ENCODE results near the gene PAPPA.

The PAPPA gene

DNA sequence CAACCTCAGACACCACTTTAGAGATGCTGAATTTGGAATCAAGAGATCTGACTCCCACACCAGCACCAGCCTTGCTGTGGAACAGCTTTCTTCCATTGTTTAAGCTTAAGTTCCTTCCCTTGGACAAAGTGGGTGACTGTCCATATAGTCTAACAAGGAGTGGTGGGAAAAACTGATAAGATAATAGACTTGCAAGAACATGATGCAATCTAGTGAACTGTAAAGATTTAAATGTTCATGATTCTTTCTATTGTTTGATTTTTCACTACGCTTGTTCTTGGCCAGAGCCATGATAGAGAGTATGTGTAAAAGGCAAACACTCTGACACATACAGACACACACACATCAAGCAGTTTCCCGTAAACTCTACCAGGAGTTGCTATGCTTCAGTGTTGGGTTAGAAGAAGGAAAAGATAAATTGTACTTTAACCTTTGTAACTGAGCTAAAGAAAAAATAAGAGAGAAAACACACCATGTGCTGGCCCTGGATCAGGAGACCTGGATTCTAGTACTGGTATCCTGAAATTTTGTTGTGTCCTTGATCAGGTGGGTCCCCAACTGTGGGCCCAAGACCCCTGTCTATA is 94.3 kb downstream of the PAPPA start:
- Histone ChIP-seq H3K9me3 (ENCODE audit: control insufficient read depth, insufficient read depth, low read length) (no peaks in the 10 kb centered on the region), H3K4me3 (ENCODE audit: low read length) (no peak overlapping the region), H3K4me1 (ENCODE audit: control insufficient read depth, insufficient read depth, low read length) (no peaks in the 10 kb centered on the region), H3K27ac (ENCODE audit: low read length) (no peak overlapping the region), H3K36me3 (ENCODE audit: control insufficient read depth, insufficient read depth, low read length) (no peaks in the 10 kb centered on the region), H3K27me3 (ENCODE audit: control insufficient read depth, insufficient read depth, low read length) (0 out of 2 replicates have a peak, but pooled peaks cover 1% of the 10 kb centered on the region)
- WGBS (ENCODE audit: insufficient coverage, insufficient read length): no CpG with 5 or more reads among the region's 2 CpGs
- no peak for DNase-seq (ENCODE audit: low read depth, low spot score)

GRCh38 chr9:116250891-116251290 is 97.3 kb downstream of the PAPPA start:
- WGBS (ENCODE audit: insufficient coverage, insufficient read length): no CpG with 5 or more reads among the region's 4 CpGs
- no peaks in the 10 kb centered on the region for H3K36me3 ChIP-seq (ENCODE audit: control insufficient read depth, insufficient read depth, low read length)
- no peak overlapping the region for H3K27ac ChIP-seq (ENCODE audit: low read length)
- H3K4me1 ChIP-seq (ENCODE audit: control insufficient read depth, insufficient read depth, low read length): no peaks in the 10 kb centered on the region
- DNase-seq (ENCODE audit: low read depth, low spot score): no peak
- H3K4me3 ChIP-seq (ENCODE audit: low read length): no peak overlapping the region
- H3K27me3 ChIP-seq (ENCODE audit: control insufficient read depth, insufficient read depth, low read length): 0 out of 2 replicates have a peak, but pooled peaks cover 1% of the 10 kb centered on the region
- H3K9me3 ChIP-seq (ENCODE audit: control insufficient read depth, insufficient read depth, low read length): no peaks in the 10 kb centered on the region

DNA sequence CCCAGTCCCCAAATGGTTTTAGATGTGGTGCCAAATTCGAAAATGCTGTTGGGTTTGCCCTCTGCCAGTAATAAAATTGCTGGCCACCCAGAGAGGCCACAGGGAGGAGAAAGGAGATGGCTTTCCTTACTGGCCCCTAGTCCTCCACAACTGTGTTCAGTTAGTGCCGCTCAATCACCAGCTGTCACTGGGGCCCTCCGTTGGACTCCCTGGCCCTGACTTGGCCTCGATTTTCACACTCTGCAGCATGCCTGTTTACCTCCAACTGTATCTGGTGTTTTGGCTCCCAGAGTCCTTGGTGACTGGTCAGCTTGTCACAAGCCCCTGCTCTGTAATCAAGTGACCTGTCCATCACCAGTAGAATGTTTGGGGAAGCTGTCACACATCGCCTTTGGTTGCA is 97.8 kb downstream of the PAPPA start:
- no CpG with 5 or more reads among the region's 5 CpGs for WGBS (ENCODE audit: insufficient coverage, insufficient read length)
- H3K27me3 ChIP-seq (ENCODE audit: control insufficient read depth, insufficient read depth, low read length): 0 out of 2 replicates have a peak, but pooled peaks cover 1% of the 10 kb centered on the region

DNA sequence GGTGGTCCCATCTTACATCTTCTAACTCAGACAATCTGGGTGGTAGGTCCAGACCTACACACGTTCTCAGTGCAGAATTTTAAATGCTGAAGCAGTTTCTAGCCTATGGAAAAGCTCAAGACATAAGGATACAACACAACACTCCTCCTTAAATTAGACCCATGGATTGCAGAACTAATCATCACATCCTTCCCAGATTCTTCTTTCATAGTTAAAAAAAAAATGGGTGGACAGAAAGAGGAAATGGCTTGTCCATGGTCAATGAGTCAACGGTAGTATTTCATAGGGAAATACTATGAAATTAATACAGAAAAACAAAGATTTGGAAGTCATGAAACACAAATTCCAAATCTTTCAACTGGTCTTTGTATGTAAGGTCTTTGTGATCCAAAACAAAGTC is 106.9 kb downstream of the PAPPA start:
- no peaks in the 10 kb centered on the region for H3K9me3 ChIP-seq (ENCODE audit: control insufficient read depth, insufficient read depth, low read length)
- H3K27ac ChIP-seq (ENCODE audit: low read length): no peak overlapping the region
- H3K27me3 ChIP-seq (ENCODE audit: control insufficient read depth, insufficient read depth, low read length): no peaks in the 10 kb centered on the region
- H3K36me3 ChIP-seq (ENCODE audit: control insufficient read depth, insufficient read depth, low read length): no peaks in the 10 kb centered on the region
- no peak for DNase-seq (ENCODE audit: low read depth, low spot score)
- no peak overlapping the region for H3K4me3 ChIP-seq (ENCODE audit: low read length)
- no peaks in the 10 kb centered on the region for H3K4me1 ChIP-seq (ENCODE audit: control insufficient read depth, insufficient read depth, low read length)
- no CpG with 5 or more reads among the region's 2 CpGs for WGBS (ENCODE audit: insufficient coverage, insufficient read length)

More for the DNA sequence above, 97.8 kb downstream of the PAPPA start:
- DNase-seq (ENCODE audit: low read depth, low spot score): no peak
- Histone ChIP-seq H3K4me3 (ENCODE audit: low read length) (no peak overlapping the region), H3K4me1 (ENCODE audit: control insufficient read depth, insufficient read depth, low read length) (no peaks in the 10 kb centered on the region), H3K9me3 (ENCODE audit: control insufficient read depth, insufficient read depth, low read length) (no peaks in the 10 kb centered on the region), H3K27ac (ENCODE audit: low read length) (no peak overlapping the region), H3K36me3 (ENCODE audit: control insufficient read depth, insufficient read depth, low read length) (no peaks in the 10 kb centered on the region)

- no peak for DNase-seq (ENCODE audit: low read depth, low spot score)
- H3K36me3 ChIP-seq (ENCODE audit: control insufficient read depth, insufficient read depth, low read length): no peaks in the 10 kb centered on the region
- H3K27ac ChIP-seq (ENCODE audit: low read length): no peak overlapping the region
- H3K4me1 ChIP-seq (ENCODE audit: control insufficient read depth, insufficient read depth, low read length): no peaks in the 10 kb centered on the region
- no peaks in the 10 kb centered on the region for H3K9me3 ChIP-seq (ENCODE audit: control insufficient read depth, insufficient read depth, low read length)
- H3K4me3 ChIP-seq (ENCODE audit: low read length): no peak overlapping the region
- no peaks in the 10 kb centered on the region for H3K27me3 ChIP-seq (ENCODE audit: control insufficient read depth, insufficient read depth, low read length)
- WGBS (ENCODE audit: insufficient coverage, insufficient read length): no CpG with 5 or more reads among the region's 5 CpGs
Measured at GRCh38 chr9:116262448-116262847, 108.9 kb downstream of the PAPPA start.

DNA sequence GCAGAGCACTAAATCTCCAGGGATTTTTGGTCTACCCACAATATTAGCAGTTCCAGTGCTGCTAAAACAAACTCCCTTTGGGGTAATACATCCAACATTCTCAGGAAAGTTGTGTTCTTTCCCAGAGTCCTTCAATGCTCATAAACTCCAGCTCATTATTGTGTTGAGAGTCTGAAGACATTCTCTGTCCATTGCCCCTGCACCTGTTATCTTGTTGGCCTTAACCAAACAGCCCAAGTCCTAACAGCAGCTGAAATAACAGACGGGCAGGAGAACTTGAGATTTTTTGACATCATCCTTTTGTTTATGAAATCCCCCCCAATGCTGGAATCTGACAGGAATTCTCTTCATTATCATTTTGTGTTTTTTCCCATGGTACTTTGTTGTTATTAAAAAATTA is 110.8 kb downstream of the PAPPA start:
- no peak overlapping the region for H3K27ac ChIP-seq (ENCODE audit: low read length)
- DNase-seq (ENCODE audit: low read depth, low spot score): no peak
- no peaks in the 10 kb centered on the region for H3K4me1 ChIP-seq (ENCODE audit: control insufficient read depth, insufficient read depth, low read length)
- peaks cover 1% of the 10 kb centered on the region; the same call in 1 of the 2 replicates for H3K27me3 ChIP-seq (ENCODE audit: control insufficient read depth, insufficient read depth, low read length)
- no peak overlapping the region for H3K4me3 ChIP-seq (ENCODE audit: low read length)
- H3K9me3 ChIP-seq (ENCODE audit: control insufficient read depth, insufficient read depth, low read length): no peaks in the 10 kb centered on the region
- no peaks in the 10 kb centered on the region for H3K36me3 ChIP-seq (ENCODE audit: control insufficient read depth, insufficient read depth, low read length)
- no CpG with 5 or more reads among the region's 1 CpG for WGBS (ENCODE audit: insufficient coverage, insufficient read length)

GRCh38 chr9:116267021-116267420 is 113.4 kb downstream of the PAPPA start:
- Histone ChIP-seq H3K9me3 (ENCODE audit: control insufficient read depth, insufficient read depth, low read length) (no peaks in the 10 kb centered on the region), H3K4me3 (ENCODE audit: low read length) (no peak overlapping the region), H3K27me3 (ENCODE audit: control insufficient read depth, insufficient read depth, low read length) (peaks cover 23% of the 10 kb centered on the region; the same call in 1 of the 2 replicates), H3K27ac (ENCODE audit: low read length) (no peak overlapping the region), H3K36me3 (ENCODE audit: control insufficient read depth, insufficient read depth, low read length) (no peaks in the 10 kb centered on the region), H3K4me1 (ENCODE audit: control insufficient read depth, insufficient read depth, low read length) (peaks cover 2% of the 10 kb centered on the region; the same call in 1 of the 2 replicates)
- no CpG with 5 or more reads among the region's 1 CpG for WGBS (ENCODE audit: insufficient coverage, insufficient read length)
- no peak for DNase-seq (ENCODE audit: low read depth, low spot score)

DNA sequence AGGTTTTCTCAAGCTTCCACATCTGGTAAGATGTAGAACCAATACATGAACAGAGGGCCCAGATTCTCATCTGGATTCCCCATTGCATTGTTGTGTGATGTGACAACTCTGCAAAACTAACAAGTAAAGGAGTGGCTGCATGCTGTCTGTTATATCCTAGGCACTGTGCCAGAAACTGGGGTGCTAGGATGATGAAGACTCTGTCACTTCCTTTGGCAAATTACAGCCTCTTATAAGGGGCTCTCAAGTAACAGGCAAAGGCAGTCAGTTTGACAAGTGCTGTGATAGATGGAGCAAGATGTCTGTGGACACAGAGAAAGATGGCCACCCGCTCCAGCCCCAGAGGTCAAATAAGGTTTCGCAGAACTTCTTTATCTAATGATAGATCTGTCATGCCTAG is 115.7 kb downstream of the PAPPA start:
- peaks cover 3% of the 10 kb centered on the region; the same call in 1 of the 2 replicates for H3K4me1 ChIP-seq (ENCODE audit: control insufficient read depth, insufficient read depth, low read length)
- no peaks in the 10 kb centered on the region for H3K36me3 ChIP-seq (ENCODE audit: control insufficient read depth, insufficient read depth, low read length)
- no peak for DNase-seq (ENCODE audit: low read depth, low spot score)
- no peaks in the 10 kb centered on the region for H3K9me3 ChIP-seq (ENCODE audit: control insufficient read depth, insufficient read depth, low read length)
- peaks cover 35% of the 10 kb centered on the region for H3K27me3 ChIP-seq (ENCODE audit: control insufficient read depth, insufficient read depth, low read length)
- H3K4me3 ChIP-seq (ENCODE audit: low read length): no peak overlapping the region
- H3K27ac ChIP-seq (ENCODE audit: low read length): no peak overlapping the region
- no CpG with 5 or more reads among the region's 2 CpGs for WGBS (ENCODE audit: insufficient coverage, insufficient read length)

- Histone ChIP-seq H3K27me3 (ENCODE audit: control insufficient read depth, insufficient read depth, low read length) (peaks cover 46% of the 10 kb centered on the region), H3K4me3 (ENCODE audit: low read length) (no peak overlapping the region), H3K36me3 (ENCODE audit: control insufficient read depth, insufficient read depth, low read length) (no peaks in the 10 kb centered on the region), H3K27ac (ENCODE audit: low read length) (no peak overlapping the region), H3K9me3 (ENCODE audit: control insufficient read depth, insufficient read depth, low read length) (no peaks in the 10 kb centered on the region), H3K4me1 (ENCODE audit: control insufficient read depth, insufficient read depth, low read length) (peaks cover 3% of the 10 kb centered on the region; the same call in 1 of the 2 replicates)
- no peak for DNase-seq (ENCODE audit: low read depth, low spot score)
- WGBS (ENCODE audit: insufficient coverage, insufficient read length): no CpG with 5 or more reads among the region's 3 CpGs
Measured at GRCh38 chr9:116270546-116270945, 117.0 kb downstream of the PAPPA start.

- Histone ChIP-seq H3K36me3 (ENCODE audit: control insufficient read depth, insufficient read depth, low read length) (no peaks in the 10 kb centered on the region), H3K4me1 (ENCODE audit: control insufficient read depth, insufficient read depth, low read length) (peaks cover 3% of the 10 kb centered on the region; the same call in 1 of the 2 replicates), H3K9me3 (ENCODE audit: control insufficient read depth, insufficient read depth, low read length) (no peaks in the 10 kb centered on the region), H3K4me3 (ENCODE audit: low read length) (no peak overlapping the region), H3K27me3 (ENCODE audit: control insufficient read depth, insufficient read depth, low read length) (peaks cover 51% of the 10 kb centered on the region), H3K27ac (ENCODE audit: low read length) (no peak overlapping the region)
- no CpG with 5 or more reads among the region's 7 CpGs for WGBS (ENCODE audit: insufficient coverage, insufficient read length)
- no peak for DNase-seq (ENCODE audit: low read depth, low spot score)
Measured at GRCh38 chr9:116271340-116271739, 117.7 kb downstream of the PAPPA start.

- Histone ChIP-seq H3K9me3 (ENCODE audit: control insufficient read depth, insufficient read depth, low read length) (no peaks in the 10 kb centered on the region), H3K27me3 (ENCODE audit: control insufficient read depth, insufficient read depth, low read length) (peaks cover 51% of the 10 kb centered on the region), H3K4me1 (ENCODE audit: control insufficient read depth, insufficient read depth, low read length) (peaks cover 3% of the 10 kb centered on the region; the same call in 1 of the 2 replicates), H3K4me3 (ENCODE audit: low read length) (no peak overlapping the region), H3K27ac (ENCODE audit: low read length) (no peak overlapping the region), H3K36me3 (ENCODE audit: control insufficient read depth, insufficient read depth, low read length) (no peaks in the 10 kb centered on the region)
- WGBS (ENCODE audit: insufficient coverage, insufficient read length): no CpG with 5 or more reads among the region's 5 CpGs
- DNase-seq (ENCODE audit: low read depth, low spot score): peak; percentile 64
Measured at GRCh38 chr9:116271991-116272390, 118.4 kb downstream of the PAPPA start.

All from iPS DF 6.9 (cell line).